Keratinocyte (primary cell): ENCODE data around the gene ATP2B2. TPM values are rescaled to one million over a fixed set of nuclear protein-coding genes. Genes with fewer than 3 reads are reported as not detected.

Experiments used
- DNase-seq: peaks from one replicate; pipeline ENCODE4 v3.0.0-alpha.2; 2011; ENCODE audit warnings: low read depth, missing footprints, low spot score
- FAIRE-seq: peaks from 2 replicates; lab custom pipeline; 2011; peaks lifted over from hg19 to GRCh38; lab: Jason Lieb, UNC
- H2AFZ ChIP-seq: 2 replicates; pipeline ENCODE4 v1.6.0; 2012; ENCODE audit warnings: low read length, control low read depth, inconsistent platforms; ENCODE audit not compliant: control insufficient read depth
- H3K27ac ChIP-seq: 2 replicates; pipeline ENCODE4 v1.5.1; 2011; ENCODE audit warnings: low read length; ENCODE audit not compliant: control insufficient read depth, insufficient read depth
- H3K27me3 ChIP-seq: 3 replicates; pipeline ENCODE4 v1.6.0; 2011; ENCODE audit warnings: low read length; ENCODE audit not compliant: control insufficient read depth, insufficient read depth; ENCODE audit errors: extremely low read depth
- H3K36me3 ChIP-seq, 2 experiments: 2 replicates in 1 of 2; 3 replicates in 1 of 2; pipeline ENCODE4 v1.5.1; 2011; ENCODE audit warnings: low read length in 2 of 2, mild to moderate bottlenecking in 1 of 2; ENCODE audit not compliant: control insufficient read depth in 2 of 2, insufficient read depth in 2 of 2; ENCODE audit errors: extremely low read depth in 1 of 2
- H3K4me1 ChIP-seq: 3 replicates; pipeline ENCODE4 v1.5.1; 2011; ENCODE audit warnings: low read length; ENCODE audit not compliant: control insufficient read depth, insufficient read depth; ENCODE audit errors: extremely low read depth
- H3K4me2 ChIP-seq: 3 replicates; pipeline ENCODE4 v1.6.0; 2011; ENCODE audit warnings: low read depth, low read length; ENCODE audit not compliant: control insufficient read depth, insufficient read depth; ENCODE audit errors: extremely low read depth
- H3K4me3 ChIP-seq, 3 experiments: fragments of 200-600 bp in 1 of 3; sonication (generic) in 1 of 3; 2 replicates in 2 of 3; 3 replicates in 1 of 3; pipeline ENCODE4 v1.5.1; 2011 to 2016; ENCODE audit warnings: low read length in 3 of 3, mild to moderate bottlenecking in 3 of 3, control low read depth in 2 of 3, inconsistent platforms in 1 of 3, low read depth in 1 of 3, mixed read lengths in 1 of 3, mixed run types in 1 of 3, moderate library complexity in 1 of 3; ENCODE audit not compliant: control insufficient read depth in 2 of 3, insufficient read depth in 2 of 3; ENCODE audit errors: extremely low read depth in 1 of 3
- H3K79me2 ChIP-seq: 2 replicates; pipeline ENCODE4 v1.6.0; 2012; ENCODE audit warnings: low read length; ENCODE audit not compliant: control insufficient read depth, insufficient read depth
- H3K9ac ChIP-seq: 3 replicates; pipeline ENCODE4 v1.6.0; 2011; ENCODE audit warnings: low read length; ENCODE audit not compliant: control insufficient read depth, insufficient read depth; ENCODE audit errors: extremely low read depth
- H3K9me1 ChIP-seq: 3 replicates; pipeline ENCODE4 v1.6.0; 2011; ENCODE audit warnings: low read length; ENCODE audit not compliant: control insufficient read depth, insufficient read depth; ENCODE audit errors: extremely low read depth
- H3K9me3 ChIP-seq: 2 replicates; pipeline ENCODE4 v1.5.1; 2012; ENCODE audit warnings: low read depth, low read length; ENCODE audit not compliant: control insufficient read depth
- H4K20me1 ChIP-seq: 3 replicates; pipeline ENCODE4 v1.6.0; 2011; ENCODE audit warnings: low read length; ENCODE audit not compliant: control insufficient read depth, insufficient read depth; ENCODE audit errors: extremely low read depth
- EZH2 ChIP-seq: IDR thresholded peaks from one replicate; pipeline ENCODE4 v1.6.1; 2012; ENCODE audit warnings: inconsistent platforms, mild to moderate bottlenecking, low read length, moderate library complexity
- dilution Hi-C: fragments of 300-500 bp; cut with MboI; formaldehyde crosslinking; loops from one replicate; pipeline ENCODE4 v1.7.0; 2020; ENCODE audit warnings: low sequenced_read_pairs; ENCODE audit not compliant: extremely low pct_ligation_motif_present
- polyA plus RNA-seq, 5 experiments: library from polyadenylated mRNA; depleted of rRNA in 3 of 5; stranded (reverse) in 3 of 5; stranded (forward) in 1 of 5; unstranded in 1 of 5; fragments of >200 nt; gene quantifications; 1 replicate in 1 of 5; 2 replicates in 3 of 5; 3 replicates in 1 of 5; pipeline versions ENCODE4 v1.2.1 to v1.2.3, GENCODE V29; 2011 to 2012; ENCODE audit warnings: missing spikeins in 2 of 5, low read depth in 1 of 5, low replicate concordance in 1 of 5
- TF ChIP-seq, protein P1 (sequence below), 3 experiments: IDR thresholded peaks in 1 of 3; conservative IDR thresholded peaks in 1 of 3; optimal IDR thresholded peaks in 1 of 3; 2 replicates in 2 of 3; 3 replicates in 1 of 3; pipeline versions ENCODE3 to v1.5.1; 2011; ENCODE audit warnings: low read length in 3 of 3, mild to moderate bottlenecking in 3 of 3, moderate library complexity in 2 of 3, control low read depth in 1 of 3, inconsistent platforms in 1 of 3; ENCODE audit not compliant: insufficient read depth in 2 of 3; ENCODE audit errors: extremely low read depth in 1 of 3

Gene ATP2B2
- polyA plus RNA-seq, 1 donor (not counting 4 experiments of a cell fraction or from before 2014, with no cell fraction given), result not detected

GRCh38 chr3:10400050-10400748 lies 105.2 kb downstream of the ATP2B2 start:
- FAIRE-seq (no peak), DNase-seq (no peak)
- Histone ChIP-seq H3K9me3 (no peaks in the 10 kb centered on the region), H3K36me3 (no peaks in the 10 kb centered on the region), H3K27ac (no peak overlapping the region), H3K4me2 (no peak overlapping the region), H2AFZ (no peak overlapping the region), H4K20me1 (peaks cover 5% of the 10 kb centered on the region), H3K4me3 (no peak overlapping the region), H3K79me2 (no peaks in the 10 kb centered on the region), H3K9me1 (no peaks in the 10 kb centered on the region), H3K9ac (no peak overlapping the region), H3K4me1 (peaks cover 10% of the 10 kb centered on the region), H3K27me3 (peaks cover 19% of the 10 kb centered on the region)
- dilution Hi-C loops, result no loop called here
- TF ChIP-seq, protein P1, sequence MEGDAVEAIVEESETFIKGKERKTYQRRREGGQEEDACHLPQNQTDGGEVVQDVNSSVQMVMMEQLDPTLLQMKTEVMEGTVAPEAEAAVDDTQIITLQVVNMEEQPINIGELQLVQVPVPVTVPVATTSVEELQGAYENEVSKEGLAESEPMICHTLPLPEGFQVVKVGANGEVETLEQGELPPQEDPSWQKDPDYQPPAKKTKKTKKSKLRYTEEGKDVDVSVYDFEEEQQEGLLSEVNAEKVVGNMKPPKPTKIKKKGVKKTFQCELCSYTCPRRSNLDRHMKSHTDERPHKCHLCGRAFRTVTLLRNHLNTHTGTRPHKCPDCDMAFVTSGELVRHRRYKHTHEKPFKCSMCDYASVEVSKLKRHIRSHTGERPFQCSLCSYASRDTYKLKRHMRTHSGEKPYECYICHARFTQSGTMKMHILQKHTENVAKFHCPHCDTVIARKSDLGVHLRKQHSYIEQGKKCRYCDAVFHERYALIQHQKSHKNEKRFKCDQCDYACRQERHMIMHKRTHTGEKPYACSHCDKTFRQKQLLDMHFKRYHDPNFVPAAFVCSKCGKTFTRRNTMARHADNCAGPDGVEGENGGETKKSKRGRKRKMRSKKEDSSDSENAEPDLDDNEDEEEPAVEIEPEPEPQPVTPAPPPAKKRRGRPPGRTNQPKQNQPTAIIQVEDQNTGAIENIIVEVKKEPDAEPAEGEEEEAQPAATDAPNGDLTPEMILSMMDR (optimal IDR thresholded peaks at IDR 0.05 in 1 of 3, IDR thresholded peaks at IDR 0.05 in 1 of 3, conservative IDR thresholded peaks at IDR 0.05 in 1 of 3; ENCODE audit: extremely low read depth in 1 of 3, insufficient read depth in 2 of 3, low read length in 3 of 3), result peak in 1 of 3 experiments; percentile 2
- no peak for TF ChIP-seq EZH2

DNA sequence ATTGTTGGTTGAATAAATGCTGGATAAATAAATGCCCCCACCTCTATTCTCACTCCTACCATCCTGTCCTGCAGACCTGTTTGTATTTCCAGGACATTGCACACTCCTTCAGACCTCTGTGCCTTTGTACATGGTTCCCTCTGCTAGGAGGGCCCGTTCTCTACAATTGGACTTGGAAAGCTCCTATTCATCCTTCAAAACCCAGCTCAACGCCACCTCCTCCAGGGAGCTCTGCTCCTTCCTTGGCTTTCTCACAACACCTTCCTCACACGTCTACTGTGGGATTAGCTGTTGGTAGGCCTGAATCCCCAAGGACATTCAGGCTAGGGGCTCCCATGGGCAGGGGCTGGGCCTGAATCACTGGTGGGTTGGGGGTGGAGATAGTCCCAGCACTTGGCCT lies 105.8 kb downstream of the ATP2B2 start:
- H2AFZ ChIP-seq, result no peak overlapping the region
- no peaks in the 10 kb centered on the region for H3K9me1 ChIP-seq
- no peak overlapping the region for H3K4me3 ChIP-seq
- peaks cover 10% of the 10 kb centered on the region for H3K4me1 ChIP-seq
- H3K9ac ChIP-seq, result no peak overlapping the region
- FAIRE-seq (no peak), DNase-seq (no peak)
- no peaks in the 10 kb centered on the region for H3K9me3 ChIP-seq
- H4K20me1 ChIP-seq, result peaks cover 6% of the 10 kb centered on the region
- TF ChIP-seq, protein P1 (optimal IDR thresholded peaks at IDR 0.05 in 1 of 3, IDR thresholded peaks at IDR 0.05 in 1 of 3, conservative IDR thresholded peaks at IDR 0.05 in 1 of 3; ENCODE audit: extremely low read depth in 1 of 3, insufficient read depth in 2 of 3, low read length in 3 of 3), result no peak
- TF ChIP-seq EZH2, result no peak
- H3K36me3 ChIP-seq, result no peaks in the 10 kb centered on the region
- H3K79me2 ChIP-seq, result no peaks in the 10 kb centered on the region
- no peak overlapping the region for H3K4me2 ChIP-seq
- H3K27me3 ChIP-seq, result peaks cover 19% of the 10 kb centered on the region
- H3K27ac ChIP-seq, result no peak overlapping the region
- dilution Hi-C loops, result no loop called here
